Mesothelial cell of epicardium (in vitro differentiated cells): Measurements from ENCODE around the gene SLC11A1. TPM values are rescaled to one million over a fixed set of nuclear protein-coding genes. Genes with fewer than 3 reads are reported as not detected.
A peak's percentile ranks its signal among the peaks of the same experiment; 100 is the strongest.

Experiments used
- DNase-seq, 2 experiments: peaks; one replicate each; pipeline ENCODE4 v3.0.0; 2021; ENCODE audit warnings: low spot score in 2 of 2; ENCODE audit not compliant: unreplicated experiment in 2 of 2
- H3K27ac Mint-ChIP-seq: 2 replicates; pipeline ENCODE4 v1.8.0; 2021; ENCODE audit warnings: mixed read lengths
- H3K27me3 Mint-ChIP-seq: 2 replicates; pipeline ENCODE4 v1.8.0; 2021; ENCODE audit warnings: low read depth, mixed read lengths
- H3K36me3 Mint-ChIP-seq: 2 replicates; pipeline ENCODE4 v1.8.0; 2021; ENCODE audit warnings: mixed read lengths
- H3K4me1 Mint-ChIP-seq: 2 replicates; pipeline ENCODE4 v1.8.0; 2021; ENCODE audit warnings: mixed read lengths
- H3K4me3 Mint-ChIP-seq: 2 replicates; pipeline ENCODE4 v1.8.0; 2021; ENCODE audit warnings: mild to moderate bottlenecking, moderate library complexity, mixed read lengths
- H3K9me3 Mint-ChIP-seq: 2 replicates; pipeline ENCODE4 v1.8.0; 2021; ENCODE audit warnings: mixed read lengths
- CTCF ChIP-seq: fragments of 200-600 bp; sonication (generic); IDR thresholded peaks from one replicate; pipeline ENCODE4 v1.5.0; 2021; ENCODE audit warnings: antibody characterized with exemption; ENCODE audit not compliant: unreplicated experiment
- total RNA-seq: library from RNA; stranded (reverse); gene quantifications from 3 replicates; pipeline ENCODE4 v1.2.1, GENCODE V29; 2021

SLC11A1 gene
- 0.53 to 0.79 TPM (median 0.76 TPM) in 3 replicates for total RNA-seq

- Mint-ChIP-seq H3K36me3 (no peaks in the 10 kb centered on the region), H3K27ac (no peak within 1 kb of the TSS), H3K27me3 (peaks cover 12% of the 10 kb centered on the region), H3K4me1 (no peaks in the 10 kb centered on the region), H3K9me3 (no peaks in the 10 kb centered on the region), H3K4me3 (no peak within 1 kb of the TSS)
- TF ChIP-seq CTCF: no peak
- no peak for DNase-seq
Measured at GRCh38 chr2:218381916-218382366, at the start of gene SLC11A1. Gene SLC11A1 (plus strand): TSS chr2:218382273. CDS start chr2:218382369, 96 bp downstream.

GRCh38 chr2:218332288-218332687 is 49.8 kb upstream of the SLC11A1 start:
- Mint-ChIP-seq H3K36me3 (peaks cover 6% of the 10 kb centered on the region), H3K27ac (peak overlapping the region; percentile 32), H3K4me3 (no peak overlapping the region), H3K4me1 (peaks cover 39% of the 10 kb centered on the region), H3K9me3 (peaks cover 4% of the 10 kb centered on the region), H3K27me3 (no peaks in the 10 kb centered on the region)
- DNase-seq: no peak
- TF ChIP-seq CTCF: no peak

- H3K36me3 Mint-ChIP-seq: peaks cover 7% of the 10 kb centered on the region
- DNase-seq: no peak
- no peaks in the 10 kb centered on the region for H3K27me3 Mint-ChIP-seq
- H3K4me3 Mint-ChIP-seq: no peak overlapping the region
- peaks cover 4% of the 10 kb centered on the region for H3K9me3 Mint-ChIP-seq
- H3K4me1 Mint-ChIP-seq: peaks cover 31% of the 10 kb centered on the region
- no peak for TF ChIP-seq CTCF
- H3K27ac Mint-ChIP-seq: peak overlapping the region; percentile 88
Measured at GRCh38 chr2:218332920-218333645, 49.0 kb upstream of the SLC11A1 start.

- no peak overlapping the region for H3K4me3 Mint-ChIP-seq
- no peak overlapping the region for H3K27ac Mint-ChIP-seq
- H3K4me1 Mint-ChIP-seq: peaks cover 20% of the 10 kb centered on the region
- DNase-seq: no peak
- H3K36me3 Mint-ChIP-seq: peaks cover 7% of the 10 kb centered on the region
- TF ChIP-seq CTCF: no peak
- peaks cover 4% of the 10 kb centered on the region for H3K9me3 Mint-ChIP-seq
- no peaks in the 10 kb centered on the region for H3K27me3 Mint-ChIP-seq
Measured at GRCh38 chr2:218334531-218334930, 47.5 kb upstream of the SLC11A1 start.

GRCh38 chr2:218340656-218341055 is 41.4 kb upstream of the SLC11A1 start:
- H3K36me3 Mint-ChIP-seq: peaks cover 14% of the 10 kb centered on the region
- peak overlapping the region; percentile 23 for H3K27ac Mint-ChIP-seq
- H3K4me3 Mint-ChIP-seq: no peak overlapping the region

More at GRCh38 chr2:218340656-218341055, 41.4 kb upstream of the SLC11A1 start:
- H3K27me3 Mint-ChIP-seq: no peaks in the 10 kb centered on the region
- H3K9me3 Mint-ChIP-seq: no peaks in the 10 kb centered on the region
- no peak for DNase-seq
- no peak for TF ChIP-seq CTCF
- H3K4me1 Mint-ChIP-seq: peaks cover 12% of the 10 kb centered on the region
